ENCODE data around the gene GOLGA2. TPM values are rescaled to one million over a fixed set of nuclear protein-coding genes. Genes with fewer than 3 reads are reported as not detected.

The GOLGA2 gene
- total and polyA plus RNA-seq, 7 experiments from 2014 or later, result 6.0 to 76.6 (median 58.1) TPM

DNA sequence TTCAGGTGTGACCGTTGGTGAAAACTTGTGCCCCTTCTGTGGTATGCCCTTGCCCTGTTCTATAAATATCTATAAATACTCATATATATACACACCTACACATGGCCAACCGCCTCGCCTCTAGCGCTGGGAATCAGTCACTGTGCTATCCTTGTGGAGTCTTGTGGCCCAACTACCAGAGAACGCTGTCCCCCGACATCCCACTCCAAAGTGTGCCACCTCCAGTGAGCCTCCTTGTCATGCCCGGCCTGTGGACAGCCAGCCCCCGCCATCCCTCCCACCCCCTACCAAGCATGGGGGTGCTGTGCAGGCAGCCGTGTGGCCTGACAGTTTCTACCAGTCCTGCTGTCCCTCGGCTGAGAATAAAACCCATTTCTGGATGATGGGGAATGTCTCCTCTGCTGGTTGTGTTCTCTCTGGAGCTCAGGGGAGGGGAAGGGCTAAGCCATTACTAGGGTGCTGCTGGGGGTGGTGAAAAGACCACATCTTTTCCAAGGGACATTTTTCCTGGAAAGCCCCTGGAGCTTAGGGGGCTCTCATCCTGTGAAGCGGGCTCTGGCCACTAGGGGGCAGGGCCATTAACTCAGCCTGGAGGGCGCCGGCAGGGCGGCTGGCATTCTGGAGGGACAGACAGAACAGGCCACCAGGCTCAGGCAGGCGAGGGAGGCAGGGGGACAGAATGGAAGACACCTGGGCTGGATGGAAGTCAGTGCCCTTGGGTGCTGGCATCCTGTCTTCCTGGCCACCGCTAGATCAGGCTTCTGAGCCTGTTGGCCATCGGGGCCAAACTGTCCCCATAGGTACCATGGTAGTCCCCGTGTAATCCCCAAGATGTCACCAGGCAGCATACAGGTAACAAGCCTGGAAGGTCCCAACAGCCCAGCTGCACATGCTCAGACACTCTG, 20.7 kb downstream of the GOLGA2 start:
- Mint-ChIP-seq H3K4me1 (peaks cover 6 to 16% (median 10%) of the 10 kb centered on the region in 7 donors), H3K36me3 (peaks cover 1 to 20% (median 7%) of the 10 kb centered on the region in 5 donors), H3K27me3 (peaks cover 0 to 17% (median 0%) of the 10 kb centered on the region in 5 donors), H3K27ac (no peak overlapping the region), H3K9me3 (no peaks in the 10 kb centered on the region), H3K4me3 (no peak overlapping the region)
- H3K4me1 ChIP-seq (ENCODE audit: control insufficient read depth in 2 of 2, insufficient read depth in 2 of 2, low read length in 2 of 2), result peaks cover 7 to 9% of the 10 kb centered on the region in 2 donors
- ATAC-seq (no peak), DNase-seq (peak; percentile 20 to 63 (median 35))
- POLR2A ChIA-PET, result interaction anchor here (0.6 kb wide), 1 partner anchor 192 kb away, joined by 3 read pairs; no protein-coding TSS in a partner anchor
- no peaks in the 10 kb centered on the region for H3K27me3 ChIP-seq (ENCODE audit: control insufficient read depth in 2 of 2, insufficient read depth in 2 of 2, low read length in 2 of 2)
- no peaks in the 10 kb centered on the region for H3K9me3 ChIP-seq (ENCODE audit: control insufficient read depth in 2 of 3, low read length in 3 of 3)
- intact Hi-C loops (cut with micrococcal nuclease), result loop anchor here (1.0 to 5.0 kb wide), 3 partner anchors 20 to 297 kb away; partner anchors contain the start of gene SPTAN1 (in 1 of the 2)
- H3K36me3 ChIP-seq (ENCODE audit: control insufficient read depth in 2 of 3, insufficient read depth in 3 of 3, low read length in 3 of 3), result peaks cover 0 to 35% (median 0%) of the 10 kb centered on the region in 3 experiments
- no peak overlapping the region for H3K27ac ChIP-seq (ENCODE audit: low read depth, low read length)
- CTCF ChIA-PET, result no interaction called here
- no peak overlapping the region for H3K4me3 ChIP-seq (ENCODE audit: low read length)

DNA sequence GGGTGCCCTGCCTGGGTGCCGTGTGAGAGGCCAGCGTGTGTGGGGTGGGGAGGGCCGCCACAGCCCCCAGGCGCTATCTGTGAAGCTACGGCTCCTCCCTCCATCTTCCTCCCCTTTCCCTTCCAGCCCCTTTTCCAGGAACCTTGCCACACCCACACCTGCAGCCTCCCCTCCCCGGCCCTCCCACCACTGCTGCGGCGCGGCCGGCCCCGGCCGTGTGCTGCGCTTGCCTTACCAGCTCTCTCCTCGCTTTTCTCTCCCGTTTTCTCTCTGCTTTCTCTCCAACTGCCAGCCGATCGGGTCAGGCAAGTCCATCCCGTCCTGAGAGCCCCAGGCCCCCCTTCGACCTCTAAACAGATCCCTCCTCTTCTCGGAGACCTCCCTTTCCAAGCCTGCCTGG, 21.4 kb downstream of the GOLGA2 start:
- H3K4me1 Mint-ChIP-seq, result peaks cover 6 to 23% (median 16%) of the 10 kb centered on the region in 7 donors
- H3K9me3 Mint-ChIP-seq, result no peaks in the 10 kb centered on the region
- H3K36me3 Mint-ChIP-seq, result peaks cover 1 to 17% (median 6%) of the 10 kb centered on the region in 5 donors
- peaks cover 0 to 24% (median 0%) of the 10 kb centered on the region in 5 donors for H3K27me3 Mint-ChIP-seq
- Histone ChIP-seq H3K27me3 (ENCODE audit: control insufficient read depth in 2 of 2, insufficient read depth in 2 of 2, low read length in 2 of 2) (no peaks in the 10 kb centered on the region), H3K4me1 (ENCODE audit: control insufficient read depth in 2 of 2, insufficient read depth in 2 of 2, low read length in 2 of 2) (peaks cover 7 to 9% of the 10 kb centered on the region in 2 donors), H3K36me3 (ENCODE audit: control insufficient read depth in 2 of 3, insufficient read depth in 3 of 3, low read length in 3 of 3) (peaks cover 0 to 27% (median 0%) of the 10 kb centered on the region in 3 experiments), H3K27ac (ENCODE audit: low read depth, low read length) (no peak overlapping the region), H3K4me3 (ENCODE audit: low read length) (no peak overlapping the region), H3K9me3 (ENCODE audit: control insufficient read depth in 2 of 3, low read length in 3 of 3) (no peaks in the 10 kb centered on the region)
- intact Hi-C loops (cut with micrococcal nuclease), result loop anchor here in 1 of 2 donors (5.0 kb wide), 1 partner anchor 298 kb away; the partner anchor contains the start of gene SPTAN1
- POLR2A ChIA-PET, result no interaction called here
- H3K27ac Mint-ChIP-seq, result no peak overlapping the region
- DNase-seq (no peak), ATAC-seq (no peak)
- no peak overlapping the region for H3K4me3 Mint-ChIP-seq
- CTCF ChIA-PET, result no interaction called here

DNA sequence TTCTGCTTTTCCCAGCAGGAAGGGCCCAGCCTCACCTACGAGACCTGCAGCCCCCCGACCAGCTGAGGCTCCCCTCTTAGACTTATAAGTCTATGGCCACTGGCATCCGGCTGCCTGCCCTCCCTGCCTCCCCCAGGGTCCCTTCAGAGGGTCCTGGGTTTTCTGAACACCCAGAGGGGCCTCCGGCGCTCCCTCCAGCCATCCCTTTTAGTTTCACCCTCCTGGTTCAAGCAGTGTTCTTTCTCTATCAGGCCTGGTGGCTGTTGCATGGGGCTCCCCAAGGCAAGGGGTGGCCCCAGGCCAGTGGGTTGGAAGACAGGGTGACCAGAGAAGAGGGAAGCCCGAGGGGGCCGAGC, 21.8 kb downstream of the GOLGA2 start:
- no peak overlapping the region for H3K27ac Mint-ChIP-seq
- peaks cover 7 to 9% of the 10 kb centered on the region in 2 donors for H3K4me1 ChIP-seq (ENCODE audit: control insufficient read depth in 2 of 2, insufficient read depth in 2 of 2, low read length in 2 of 2)
- ChIA-PET POLR2A (no interaction called here), CTCF (interaction anchor here (1.0 kb wide), 1 partner anchor 87 kb away, joined by 5 read pairs; no protein-coding TSS in a partner anchor)
- peaks cover 0 to 23% (median 0%) of the 10 kb centered on the region in 3 experiments for H3K36me3 ChIP-seq (ENCODE audit: control insufficient read depth in 2 of 3, insufficient read depth in 3 of 3, low read length in 3 of 3)
- intact Hi-C loops (cut with micrococcal nuclease), result loop anchor here in 1 of 2 donors (5.0 kb wide), 1 partner anchor 298 kb away; the partner anchor contains the start of gene SPTAN1
- H3K9me3 Mint-ChIP-seq, result no peaks in the 10 kb centered on the region
- no peaks in the 10 kb centered on the region for H3K27me3 ChIP-seq (ENCODE audit: control insufficient read depth in 2 of 2, insufficient read depth in 2 of 2, low read length in 2 of 2)
- no peaks in the 10 kb centered on the region for H3K9me3 ChIP-seq (ENCODE audit: control insufficient read depth in 2 of 3, low read length in 3 of 3)
- ATAC-seq, result no peak
- peaks cover 6 to 23% (median 16%) of the 10 kb centered on the region in 7 donors for H3K4me1 Mint-ChIP-seq
- no peak for DNase-seq
- peaks cover 1 to 13% (median 4%) of the 10 kb centered on the region in 5 donors for H3K36me3 Mint-ChIP-seq
- no peak overlapping the region for H3K27ac ChIP-seq (ENCODE audit: low read depth, low read length)
- H3K4me3 ChIP-seq (ENCODE audit: low read length), result no peak overlapping the region
- no peak overlapping the region for H3K4me3 Mint-ChIP-seq
- peaks cover 0 to 24% (median 0%) of the 10 kb centered on the region in 5 donors for H3K27me3 Mint-ChIP-seq

DNA sequence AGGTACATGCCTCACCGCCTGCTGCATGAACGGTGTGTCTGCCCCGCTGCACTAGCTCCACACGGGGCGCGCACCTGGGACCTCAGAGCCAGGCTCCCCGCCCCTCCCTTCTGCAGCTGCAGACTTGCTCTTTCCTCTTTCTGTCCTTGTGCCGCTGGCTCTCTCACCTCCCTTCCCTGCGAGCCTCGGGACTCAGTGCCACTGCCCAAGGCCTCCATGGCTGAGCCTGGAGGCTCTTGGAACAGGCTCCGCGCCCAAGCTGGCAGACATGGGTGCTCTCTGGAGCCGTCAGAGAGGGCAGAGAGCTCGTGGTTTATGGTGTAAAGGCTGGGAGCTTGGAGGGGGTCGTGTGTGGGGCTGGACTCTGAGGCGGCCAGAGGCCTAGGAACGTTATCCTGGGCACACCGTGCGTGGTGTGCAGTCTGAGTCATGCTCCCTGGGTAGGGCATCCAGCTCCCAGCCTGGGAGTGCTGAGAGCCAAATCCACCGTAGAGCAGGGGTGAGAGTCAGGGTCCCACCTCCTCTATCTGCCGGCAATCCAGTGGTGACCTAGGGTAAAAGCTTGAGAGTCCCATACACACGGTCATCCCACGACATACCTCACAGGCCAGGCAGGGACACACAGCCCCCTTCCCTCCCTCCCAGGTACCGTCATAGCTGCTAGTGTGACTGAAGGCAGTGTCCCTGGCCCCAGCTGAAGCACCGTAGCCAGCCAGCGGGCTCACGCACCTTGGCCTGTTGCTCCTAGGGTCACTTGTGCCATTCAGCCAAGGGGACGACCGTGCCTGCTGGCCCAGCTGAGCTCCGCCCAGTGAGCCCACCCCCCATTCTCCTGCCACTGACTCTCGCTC, 22.4 kb downstream of the GOLGA2 start:
- DNase-seq (no peak), ATAC-seq (no peak)
- no peak overlapping the region for H3K27ac ChIP-seq (ENCODE audit: low read depth, low read length)
- ChIA-PET CTCF (interaction anchor here (1.0 kb wide), 1 partner anchor 88 kb away, joined by 5 read pairs; no protein-coding TSS in a partner anchor), POLR2A (no interaction called here)
- H3K4me3 ChIP-seq (ENCODE audit: low read length), result no peak overlapping the region
- H3K9me3 ChIP-seq (ENCODE audit: control insufficient read depth in 2 of 3, low read length in 3 of 3), result no peaks in the 10 kb centered on the region
- no peaks in the 10 kb centered on the region for H3K27me3 ChIP-seq (ENCODE audit: control insufficient read depth in 2 of 2, insufficient read depth in 2 of 2, low read length in 2 of 2)
- Mint-ChIP-seq H3K27me3 (peaks cover 0 to 29% (median 0%) of the 10 kb centered on the region in 5 donors), H3K4me1 (peaks cover 6 to 23% (median 16%) of the 10 kb centered on the region in 7 donors), H3K27ac (no peak overlapping the region), H3K9me3 (no peaks in the 10 kb centered on the region), H3K4me3 (peak overlapping the region in 1 of 10 donors; percentile 50), H3K36me3 (peaks cover 0 to 9% (median 4%) of the 10 kb centered on the region in 5 donors)
- peaks cover 7 to 9% of the 10 kb centered on the region in 2 donors for H3K4me1 ChIP-seq (ENCODE audit: control insufficient read depth in 2 of 2, insufficient read depth in 2 of 2, low read length in 2 of 2)
- peaks cover 0 to 17% (median 0%) of the 10 kb centered on the region in 3 experiments for H3K36me3 ChIP-seq (ENCODE audit: control insufficient read depth in 2 of 3, insufficient read depth in 3 of 3, low read length in 3 of 3)
- intact Hi-C loops (cut with micrococcal nuclease), result loop anchor here in 1 of 2 donors (5.0 kb wide), 1 partner anchor 299 kb away; the partner anchor contains the start of gene SPTAN1

DNA sequence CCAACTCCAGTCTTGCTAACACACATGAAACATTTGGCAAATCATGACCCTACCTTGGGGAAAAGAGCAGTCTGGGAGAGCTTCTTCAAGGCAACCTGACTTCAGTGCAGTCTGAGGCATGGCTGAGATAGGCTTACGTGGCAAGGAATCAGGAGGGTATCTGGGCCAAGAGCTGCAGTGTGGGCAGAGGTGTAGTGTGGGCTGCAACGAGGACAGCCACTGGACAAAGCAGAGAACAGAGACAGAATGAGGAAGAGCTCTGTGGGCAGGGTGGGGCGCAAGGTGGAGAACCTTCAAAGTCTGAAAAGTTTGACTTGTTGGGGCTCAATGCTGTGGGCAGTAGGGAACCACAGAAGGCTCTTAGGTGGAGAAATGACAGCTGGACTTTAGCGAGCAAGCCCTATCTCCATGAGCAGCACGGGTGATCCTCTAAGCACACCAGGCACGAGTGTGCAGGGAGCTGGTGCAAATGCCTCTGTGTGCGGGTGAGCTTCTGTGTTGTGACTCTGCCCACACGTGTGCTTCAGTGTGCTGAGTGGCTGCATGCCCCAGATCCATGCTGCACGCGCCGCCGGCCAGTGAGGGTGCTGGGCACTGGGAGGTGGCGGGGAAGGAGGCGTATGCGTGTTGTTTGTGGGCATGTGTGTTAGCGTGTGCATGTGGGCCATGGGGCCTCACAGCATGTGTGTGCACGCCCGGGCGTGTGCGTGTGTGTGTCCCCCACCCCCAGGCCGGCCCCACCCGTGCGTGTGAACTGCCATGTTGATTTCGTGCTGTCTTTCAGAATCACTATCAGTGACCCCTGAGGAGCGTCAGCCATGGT, 23.3 kb downstream of the GOLGA2 start:
- Mint-ChIP-seq H3K4me3 (peak overlapping the region in 4 of 10 donors; percentile 19 to 79 (median 74)), H3K27ac (peak overlapping the region in 2 of 9 donors; percentile 11 to 62), H3K36me3 (peaks cover 0 to 6% (median 1%) of the 10 kb centered on the region in 5 donors), H3K4me1 (peaks cover 6 to 23% (median 16%) of the 10 kb centered on the region in 7 donors), H3K27me3 (peaks cover 0 to 30% (median 0%) of the 10 kb centered on the region in 5 donors), H3K9me3 (no peaks in the 10 kb centered on the region)
- intact Hi-C loops (cut with micrococcal nuclease), result loop anchor here in 1 of 2 donors (5.0 kb wide), 1 partner anchor 300 kb away; the partner anchor contains the start of gene SPTAN1
- POLR2A ChIA-PET, result no interaction called here
- Histone ChIP-seq H3K27ac (ENCODE audit: low read depth, low read length) (no peak overlapping the region), H3K9me3 (ENCODE audit: control insufficient read depth in 2 of 3, low read length in 3 of 3) (no peaks in the 10 kb centered on the region), H3K27me3 (ENCODE audit: control insufficient read depth in 2 of 2, insufficient read depth in 2 of 2, low read length in 2 of 2) (no peaks in the 10 kb centered on the region), H3K36me3 (ENCODE audit: control insufficient read depth in 2 of 3, insufficient read depth in 3 of 3, low read length in 3 of 3) (peaks cover 0 to 9% (median 0%) of the 10 kb centered on the region in 3 experiments), H3K4me3 (ENCODE audit: low read length) (no peak overlapping the region), H3K4me1 (ENCODE audit: control insufficient read depth in 2 of 2, insufficient read depth in 2 of 2, low read length in 2 of 2) (peaks cover 7 to 9% of the 10 kb centered on the region in 2 donors)
- DNase-seq (no peak), ATAC-seq (no peak)
- CTCF ChIA-PET, result no interaction called here
